GM18526 (cell line): ENCODE data around the gene LCE2D.

Source experiments
- POLR2A ChIP-seq: IDR thresholded peaks from 3 replicates; pipeline ENCODE4 v1.6.1; 2011; ENCODE audit not compliant: insufficient read length; ENCODE audit errors: extremely low read depth

The LCE2D gene

DNA sequence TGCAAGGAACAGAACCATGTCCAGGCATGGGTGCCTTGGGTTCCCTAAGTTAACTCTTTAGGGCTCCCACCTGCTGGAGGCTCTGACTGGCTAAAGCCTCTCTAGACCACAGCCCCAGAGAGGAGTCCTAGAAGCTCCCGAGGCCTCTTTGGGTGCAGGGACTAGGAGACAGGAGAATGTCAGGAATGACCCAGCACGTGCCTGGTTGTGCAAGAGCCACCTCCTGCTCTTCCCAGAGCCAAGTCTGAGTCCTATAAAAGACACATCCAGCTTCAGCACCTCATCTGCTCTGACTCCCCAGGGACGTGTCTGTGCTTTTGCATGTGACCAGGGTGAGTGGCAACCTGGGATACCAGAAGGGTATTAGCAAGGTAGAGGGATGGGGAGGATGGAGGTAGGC, at the start of gene LCE2D:
Gene LCE2D, plus strand, starts transcription at position 283 of the 400 bp plus-strand sequence. CDS start 726 bp downstream, outside the sequence.
- no peak for TF ChIP-seq POLR2A

DNA sequence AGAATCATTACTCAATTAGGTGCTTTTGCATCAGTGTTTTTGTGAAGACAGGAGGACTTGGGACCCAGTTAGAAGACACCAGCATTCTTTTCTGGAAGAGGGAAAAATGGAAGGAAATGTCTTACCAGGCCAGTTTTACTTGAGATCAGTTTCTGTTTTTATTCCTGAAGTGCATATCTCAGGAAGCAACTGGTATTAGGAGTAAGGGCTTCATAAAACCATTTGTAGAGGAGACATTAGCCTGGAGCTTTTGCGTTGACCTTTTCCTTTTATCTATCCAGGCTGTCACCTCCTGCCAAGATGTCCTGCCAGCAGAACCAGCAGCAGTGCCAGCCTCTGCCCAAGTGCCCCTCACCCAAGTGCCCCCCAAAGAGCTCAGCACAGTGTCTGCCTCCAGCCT, 49.7 kb upstream of the LCE2D start, which contains the start of gene LCE3B:
Gene LCE3B, plus strand, starts transcription at position 301 of the 400 bp plus-strand sequence. Its CDS starts 0 bp downstream, at position 301.
- no peak for TF ChIP-seq POLR2A

DNA sequence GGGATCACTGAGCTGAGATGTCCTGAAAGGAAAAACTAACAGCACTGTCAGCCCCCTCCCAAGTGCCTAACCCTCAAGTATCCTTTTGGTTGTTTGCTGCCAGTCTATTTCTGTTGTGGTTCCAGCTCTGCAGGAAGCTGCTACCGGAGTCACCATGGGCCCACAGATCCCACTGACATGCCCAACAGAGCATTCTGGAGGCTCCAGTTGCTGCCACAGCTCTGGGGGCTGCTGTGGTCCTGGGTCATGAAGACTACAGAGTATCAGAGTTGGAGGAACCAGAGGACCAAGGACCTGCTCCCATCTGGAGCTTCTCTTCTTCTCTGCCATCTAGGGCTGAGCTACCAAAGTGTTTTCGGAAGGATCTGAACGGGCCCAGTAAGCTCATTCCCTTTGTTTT, 41.2 kb upstream of the LCE2D start:
- no peak for TF ChIP-seq POLR2A

DNA sequence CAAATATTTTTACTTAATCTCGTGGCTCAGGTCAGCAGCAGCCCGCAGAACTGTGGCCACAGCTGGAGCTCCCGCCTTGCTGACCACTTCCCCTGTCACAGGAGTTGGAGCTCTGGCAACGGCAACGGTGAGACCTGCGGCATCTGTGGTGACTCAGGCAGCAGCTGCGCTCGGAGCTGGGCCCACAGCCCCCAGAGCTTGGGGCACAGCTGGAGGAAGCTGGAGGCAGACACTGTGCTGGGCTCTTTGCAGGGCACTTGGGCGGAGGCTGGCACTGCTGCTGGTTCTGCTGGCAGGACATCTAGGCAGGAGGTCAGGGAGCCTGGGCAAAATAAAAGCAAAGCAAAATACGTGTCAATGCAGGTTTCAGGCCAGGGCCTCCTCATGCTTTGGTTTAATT, 40.4 kb upstream of the LCE2D start, which contains the start of gene LCE3A:
Gene LCE3A, minus strand, starts transcription at position 301 of the 400 bp plus-strand sequence. Its CDS starts 0 bp downstream, at position 301.
- TF ChIP-seq POLR2A: no peak

- TF ChIP-seq POLR2A: no peak
Measured at GRCh38 chr1:152623203-152623844, 39.9 kb upstream of the LCE2D start.

- no peak for TF ChIP-seq POLR2A
Measured at GRCh38 chr1:152626744-152627143, 36.4 kb upstream of the LCE2D start.

DNA sequence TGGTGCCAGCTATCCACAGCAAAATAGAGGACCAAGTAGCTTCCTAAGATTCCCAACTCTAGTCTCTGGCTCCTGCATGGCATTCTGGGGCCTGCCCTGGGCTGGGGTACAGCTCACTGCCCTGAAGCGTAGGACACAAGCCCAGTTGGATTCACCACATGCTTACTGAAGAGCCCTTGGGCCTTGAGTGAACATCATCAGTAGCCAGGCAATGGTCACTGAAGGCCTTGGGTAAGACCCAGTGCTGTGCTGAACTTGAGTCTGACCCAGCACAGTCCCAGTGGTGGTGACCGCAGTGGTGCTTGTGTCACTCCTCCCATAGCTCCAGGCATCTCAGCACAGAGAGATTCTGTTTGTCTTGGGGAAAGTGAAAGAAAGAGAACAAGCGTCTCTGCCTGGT, 32.6 kb upstream of the LCE2D start:
- no peak for TF ChIP-seq POLR2A

GRCh38 chr1:152640351-152640750, 22.8 kb upstream of the LCE2D start:
- TF ChIP-seq POLR2A: no peak

GRCh38 chr1:152643945-152644344, 19.2 kb upstream of the LCE2D start:
- TF ChIP-seq POLR2A: no peak

- no peak for TF ChIP-seq POLR2A
Measured at GRCh38 chr1:152645146-152645545, 18.0 kb upstream of the LCE2D start.

DNA sequence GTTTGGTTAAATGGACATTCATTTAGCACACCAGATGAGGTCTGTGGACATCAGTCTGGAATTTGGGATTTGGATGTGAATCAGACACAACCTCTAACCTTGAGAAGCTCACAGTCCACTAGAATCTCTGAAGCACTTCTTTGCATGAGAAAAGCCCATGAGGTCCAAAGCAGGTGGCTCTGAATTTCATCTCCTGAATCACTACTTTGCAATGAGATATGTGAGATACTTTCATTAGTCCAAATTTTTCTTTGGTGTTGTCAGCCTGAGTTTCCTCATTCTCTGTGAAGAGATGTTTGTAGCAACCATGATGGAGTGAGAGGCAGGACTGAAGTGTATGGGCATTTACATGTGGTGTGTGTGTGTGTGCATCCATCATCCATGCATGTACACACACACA, 16.5 kb upstream of the LCE2D start:
- no peak for TF ChIP-seq POLR2A

- no peak for TF ChIP-seq POLR2A
Measured at GRCh38 chr1:152654110-152654509, 9.1 kb upstream of the LCE2D start.

DNA sequence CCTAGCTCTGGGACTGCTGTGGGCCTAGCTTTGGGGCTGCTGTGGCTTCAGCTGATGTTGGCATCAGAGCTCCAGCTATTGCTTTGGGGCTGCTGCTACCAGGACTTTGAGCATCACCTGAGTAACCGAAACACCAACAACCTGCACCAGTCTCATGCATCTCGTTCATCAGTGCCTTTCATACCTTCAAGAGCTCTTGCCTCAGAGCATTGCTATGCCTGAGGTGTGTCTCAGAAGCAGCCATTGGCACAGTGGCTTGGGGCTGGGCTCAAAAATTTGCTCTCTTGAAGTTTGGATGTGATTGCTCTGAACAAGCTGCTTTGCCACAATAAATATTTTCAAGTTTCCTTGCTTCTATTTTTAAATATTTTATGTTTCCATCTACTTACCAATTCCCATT, 6.7 kb upstream of the LCE2D start:
- TF ChIP-seq POLR2A: no peak

- no peak for TF ChIP-seq POLR2A
Measured at GRCh38 chr1:152657677-152658076, 5.5 kb upstream of the LCE2D start.

DNA sequence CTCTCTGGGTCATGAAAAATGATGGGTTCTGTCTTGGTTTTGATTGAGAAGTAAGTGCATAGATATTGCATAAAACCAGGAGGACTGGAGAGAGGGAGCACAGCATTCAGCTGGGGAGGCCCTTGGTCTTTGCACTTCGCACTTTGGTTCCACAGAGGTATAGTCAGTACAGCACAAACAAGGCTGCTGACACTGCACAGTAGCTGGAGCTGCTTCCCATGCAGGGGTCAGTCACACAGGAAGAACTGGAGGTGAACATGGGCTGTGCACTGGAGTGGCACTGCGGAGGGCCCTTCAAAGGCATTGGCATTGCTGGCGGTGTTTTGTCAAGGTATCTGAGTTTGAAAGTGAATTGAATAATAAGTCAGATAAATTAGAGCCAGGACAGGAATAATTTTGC, 4.5 kb upstream of the LCE2D start:
- TF ChIP-seq POLR2A: no peak

- no peak for TF ChIP-seq POLR2A
Measured at GRCh38 chr1:152667648-152668047, 4.5 kb downstream of the LCE2D start.

- TF ChIP-seq POLR2A: no peak
Measured at GRCh38 chr1:152673016-152673415, 9.8 kb downstream of the LCE2D start.
